GM19351 (cell line): ENCODE measurements around the gene XPR1.
"Not testable (repeated sequence)": the region's sequence is repeated elsewhere in the genome, so short reads cannot be mapped to it uniquely, and the experiment has no call there.

Experiments used
- ATAC-seq: cut with Tn5 transposase; IDR thresholded peaks from one replicate; pipeline ENCODE4 v1.9.1; 2021; ENCODE audit warnings: mild to moderate bottlenecking, moderate library complexity; ENCODE audit not compliant: unreplicated experiment

The XPR1 gene

DNA sequence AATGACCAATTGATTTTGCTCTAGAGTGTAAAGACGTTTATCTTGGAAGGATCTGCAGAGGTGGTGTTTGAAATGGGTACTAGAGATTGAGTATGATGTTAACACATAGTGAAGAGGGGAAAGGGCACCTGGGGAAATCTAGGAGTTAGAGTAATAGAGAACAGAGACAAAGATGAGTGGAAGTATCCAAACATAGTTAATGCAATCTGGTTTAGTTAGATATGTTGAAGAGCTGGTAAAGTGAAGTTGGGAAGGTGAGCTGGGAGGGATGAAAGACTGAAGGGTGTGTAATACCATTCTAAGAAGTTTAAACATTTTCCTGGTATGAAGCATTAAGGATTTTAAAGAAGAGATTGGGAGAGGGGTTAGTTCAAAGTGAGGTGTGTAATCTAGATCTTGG lies 11.0 kb downstream of the XPR1 start:
- no peak for ATAC-seq

DNA sequence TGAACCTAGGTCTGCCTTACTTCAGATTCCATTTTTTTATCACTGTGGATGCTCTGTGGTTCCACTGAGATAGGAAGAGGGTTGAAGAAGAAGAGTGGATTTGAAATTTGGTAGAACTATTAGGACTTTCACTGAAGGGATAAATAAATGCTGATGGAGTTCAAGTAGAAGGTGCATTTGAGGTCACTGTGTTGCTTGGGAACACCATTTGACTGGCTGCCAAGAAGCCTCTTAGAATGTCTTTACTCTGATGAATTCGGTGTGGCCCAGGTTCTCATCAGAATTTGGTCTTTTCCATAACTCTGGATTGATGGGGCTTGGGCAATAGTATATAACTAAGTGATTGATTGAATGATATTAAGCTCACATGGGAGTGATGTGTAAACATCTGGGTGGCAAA lies 11.9 kb downstream of the XPR1 start:
- no peak for ATAC-seq

DNA sequence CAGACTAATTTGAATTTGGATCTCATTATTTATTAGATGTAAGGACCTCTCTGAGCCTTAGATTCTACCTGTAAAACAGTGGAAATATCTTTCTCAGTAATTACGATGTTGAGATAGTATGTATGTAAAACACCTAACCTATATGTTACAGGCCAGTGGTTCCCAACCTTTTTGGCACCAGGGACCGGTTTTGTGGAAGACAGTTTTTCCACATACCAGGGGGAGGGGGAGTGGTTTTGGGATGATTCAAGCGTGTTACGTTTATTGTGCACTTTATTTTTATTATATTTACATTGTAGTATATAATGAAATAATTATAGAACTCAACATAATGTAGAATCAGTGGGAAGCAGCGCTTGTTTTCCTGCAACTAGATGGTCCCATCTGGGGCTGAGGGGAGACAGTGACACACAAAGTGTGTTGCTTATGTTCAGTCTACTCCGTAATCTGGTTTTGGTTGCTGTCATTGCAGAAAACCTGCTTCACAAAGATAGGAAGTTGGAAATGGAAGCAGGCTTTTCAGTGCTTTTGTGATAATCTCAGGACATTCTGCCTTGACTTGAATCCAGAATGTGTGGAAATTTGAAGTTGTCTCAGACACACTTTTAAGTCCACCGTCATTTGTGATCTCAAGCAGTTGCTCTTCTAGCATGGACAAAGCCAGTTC lies 12.8 kb downstream of the XPR1 start:
- no peak for ATAC-seq

DNA sequence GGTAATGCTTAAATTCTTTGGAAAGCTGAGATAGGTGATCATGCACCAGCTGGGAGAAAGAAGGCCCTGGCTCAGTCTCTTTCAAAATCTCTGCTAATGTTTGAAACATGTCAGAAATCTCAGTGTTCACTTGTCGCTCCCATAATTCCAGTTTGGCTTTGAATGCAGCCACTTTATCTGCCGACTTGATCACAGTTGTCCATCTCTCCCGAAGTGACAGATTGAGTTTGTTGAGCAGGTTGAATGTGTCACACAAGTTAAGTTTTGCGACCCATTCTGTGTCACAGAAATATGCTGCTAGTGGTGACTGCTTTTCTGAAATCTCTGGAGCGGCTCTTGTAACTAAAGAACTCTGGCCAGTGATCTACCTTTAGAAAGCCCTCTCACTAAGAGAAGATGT lies 13.4 kb downstream of the XPR1 start:
- ATAC-seq = not testable (repeated sequence)

DNA sequence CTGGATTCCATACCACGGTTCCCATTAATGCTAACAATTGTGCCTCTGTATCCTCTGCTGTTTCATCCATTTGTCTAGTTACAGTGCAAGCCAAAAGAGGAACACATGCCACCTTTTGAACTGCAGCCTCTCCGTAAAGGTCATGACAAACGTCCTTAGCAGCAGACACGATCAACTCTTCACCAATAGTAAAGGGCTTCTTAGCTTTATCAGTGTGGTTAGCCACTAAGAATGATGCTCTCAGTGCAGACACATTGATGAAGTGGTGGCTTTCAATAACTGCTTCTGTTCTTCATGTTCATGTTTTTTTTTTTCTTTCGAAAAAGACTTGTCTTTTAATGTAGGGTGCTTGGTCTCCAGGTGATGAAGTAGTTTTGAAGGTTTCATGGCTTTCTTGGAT lies 14.3 kb downstream of the XPR1 start:
- no peak for ATAC-seq

DNA sequence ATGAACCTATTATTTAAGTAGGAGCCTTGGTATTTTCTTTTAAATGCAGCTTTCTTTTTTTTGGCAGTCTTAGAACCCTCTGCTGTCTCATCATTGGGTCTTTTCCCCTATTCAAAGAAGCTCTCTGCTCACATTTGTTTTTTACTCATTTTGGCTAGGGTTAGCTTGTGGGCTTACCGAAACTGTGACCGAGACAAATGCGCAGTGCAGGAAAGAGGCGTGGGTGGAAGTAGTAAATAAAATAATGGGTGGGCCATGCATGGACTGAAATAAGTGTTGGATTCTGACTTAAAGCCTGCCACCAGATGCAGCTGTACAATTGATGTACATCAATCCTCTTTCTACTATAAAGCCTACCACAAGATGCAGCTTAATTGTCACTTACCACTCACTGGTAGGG lies 14.7 kb downstream of the XPR1 start:
- ATAC-seq = no peak

DNA sequence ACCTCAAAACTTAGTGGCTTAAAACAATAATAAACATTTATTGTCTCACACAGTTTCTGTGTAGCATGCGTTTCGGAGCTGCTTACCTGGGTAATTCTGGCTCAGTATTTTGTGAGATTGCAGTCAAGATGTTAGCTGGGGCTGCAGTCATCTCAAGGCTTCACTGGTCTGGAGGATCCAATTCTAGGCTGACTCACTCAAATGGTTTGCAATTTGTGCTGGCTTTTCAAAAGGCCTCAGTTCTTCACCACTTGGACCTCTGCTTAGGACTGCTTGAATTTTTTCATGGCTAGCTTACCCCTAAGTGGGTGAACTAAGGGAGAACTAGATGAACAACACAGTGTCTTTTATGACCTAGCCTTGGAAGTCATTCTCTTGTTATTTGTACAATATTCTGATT lies 21.0 kb downstream of the XPR1 start:
- no peak for ATAC-seq

DNA sequence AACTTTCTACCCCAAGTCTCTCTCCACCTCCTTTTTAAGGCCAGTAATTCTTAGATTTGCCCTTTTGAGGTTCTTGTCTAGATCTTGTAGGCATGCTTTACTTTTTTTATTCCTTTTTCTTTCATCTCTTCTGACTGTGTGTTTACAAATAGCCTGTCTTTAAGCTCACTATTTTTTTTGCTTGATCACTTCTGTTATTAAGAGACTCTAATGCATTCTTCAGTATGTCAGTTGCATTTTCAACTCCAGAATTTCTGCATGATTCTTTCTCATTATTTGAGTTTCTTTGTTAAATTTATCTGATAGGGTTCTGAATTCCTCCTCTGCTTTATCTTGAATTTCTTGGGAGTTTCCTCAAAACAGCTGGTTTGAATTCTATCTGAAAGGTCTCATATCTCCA lies 30.9 kb downstream of the XPR1 start:
- no peak for ATAC-seq

DNA sequence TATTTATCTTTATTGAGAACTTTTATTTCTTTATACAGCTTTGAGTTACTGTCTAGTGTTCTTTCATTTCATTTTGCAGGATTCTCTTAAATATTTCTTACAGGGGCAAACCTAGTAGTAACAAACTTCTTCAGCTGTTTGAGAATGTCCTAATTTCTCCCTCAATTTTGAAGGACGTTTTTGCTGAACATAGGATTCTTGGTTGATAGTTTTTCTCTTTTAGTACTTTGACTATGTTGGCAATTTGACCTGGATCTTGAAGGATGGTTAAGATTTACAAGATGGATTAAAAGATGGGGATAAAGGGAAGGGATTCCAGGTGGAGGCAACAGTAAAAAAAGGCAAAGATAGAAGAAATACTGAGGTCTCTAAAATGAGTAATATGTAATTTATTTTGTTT lies 38.9 kb downstream of the XPR1 start:
- ATAC-seq = no peak

DNA sequence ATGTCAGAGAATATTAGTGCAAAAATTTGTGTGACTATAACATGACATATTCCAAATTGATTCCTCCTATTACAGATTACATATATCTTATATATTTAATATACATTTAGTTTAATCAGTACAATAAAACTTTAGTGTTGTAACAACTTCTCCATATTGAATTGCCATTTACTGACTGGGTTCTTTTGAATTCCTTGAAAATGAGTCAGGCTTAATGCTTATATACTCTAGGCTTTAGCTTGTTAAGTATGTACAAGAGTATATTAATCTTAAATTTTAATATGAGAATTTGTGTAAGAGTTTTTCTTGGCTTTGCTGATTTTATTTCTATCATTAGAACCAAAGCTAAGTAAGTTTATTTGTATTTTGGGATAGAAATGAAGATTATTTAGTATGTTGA lies 40.3 kb downstream of the XPR1 start:
- ATAC-seq = no peak

DNA sequence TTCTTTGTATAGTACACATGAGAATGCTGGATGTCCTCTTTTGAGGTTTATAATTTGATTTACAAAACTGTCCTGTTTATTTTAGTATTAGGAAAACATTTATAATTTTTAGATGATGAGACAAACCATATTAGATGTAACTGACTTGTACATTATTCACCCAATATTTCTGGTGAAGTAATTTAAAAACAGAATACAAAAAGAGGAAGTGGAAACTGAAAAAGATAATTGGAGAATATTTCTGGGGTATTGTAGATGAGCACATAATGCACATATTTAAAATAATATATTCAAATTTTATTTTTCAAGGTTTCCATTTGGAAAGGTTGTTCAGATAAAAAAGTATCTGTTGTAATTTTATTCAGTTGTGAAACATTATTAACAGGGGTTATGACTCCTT lies 40.7 kb downstream of the XPR1 start:
- no peak for ATAC-seq

DNA sequence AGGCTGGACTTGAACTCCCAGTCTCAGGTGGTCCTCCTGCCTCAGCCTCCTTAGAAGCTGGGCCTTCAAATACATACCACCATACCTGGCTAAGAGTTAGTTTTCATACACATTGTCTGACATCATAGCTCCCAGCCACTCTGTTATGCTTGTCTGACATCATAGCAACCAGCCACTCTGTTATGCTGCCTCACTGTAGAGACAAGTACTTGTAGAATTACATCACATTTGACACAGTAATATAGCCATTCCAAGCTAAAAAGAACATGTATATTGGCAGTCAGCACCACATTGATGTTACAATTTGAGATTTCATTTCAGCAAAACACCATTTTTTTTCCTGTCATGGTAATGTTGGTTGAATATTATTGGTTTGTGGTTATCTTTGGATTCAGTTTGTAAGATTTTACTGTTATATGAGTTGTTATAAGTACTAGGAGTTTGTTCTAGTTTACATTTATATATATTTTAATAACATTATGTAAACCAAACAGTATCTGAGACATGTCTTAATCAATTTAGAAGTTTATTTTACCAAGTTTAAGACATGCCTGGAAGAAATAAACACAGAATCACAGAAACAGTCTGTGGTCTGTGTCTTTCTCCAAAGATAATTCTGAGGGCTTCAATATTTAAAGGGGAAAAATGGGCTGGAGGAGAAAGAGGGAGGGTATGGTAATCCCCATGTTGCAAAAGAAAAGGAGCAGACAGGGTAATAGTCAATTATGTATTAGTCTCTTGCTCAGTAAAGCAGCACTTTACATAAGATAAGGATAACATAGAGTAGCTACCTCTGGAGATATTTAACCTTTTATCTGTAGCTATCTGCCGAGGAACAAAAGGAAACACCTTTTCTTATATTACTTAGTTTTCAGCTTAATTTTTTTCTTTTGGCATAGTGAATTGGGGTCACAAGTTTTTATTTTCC lies 43.0 kb downstream of the XPR1 start:
- no peak for ATAC-seq

DNA sequence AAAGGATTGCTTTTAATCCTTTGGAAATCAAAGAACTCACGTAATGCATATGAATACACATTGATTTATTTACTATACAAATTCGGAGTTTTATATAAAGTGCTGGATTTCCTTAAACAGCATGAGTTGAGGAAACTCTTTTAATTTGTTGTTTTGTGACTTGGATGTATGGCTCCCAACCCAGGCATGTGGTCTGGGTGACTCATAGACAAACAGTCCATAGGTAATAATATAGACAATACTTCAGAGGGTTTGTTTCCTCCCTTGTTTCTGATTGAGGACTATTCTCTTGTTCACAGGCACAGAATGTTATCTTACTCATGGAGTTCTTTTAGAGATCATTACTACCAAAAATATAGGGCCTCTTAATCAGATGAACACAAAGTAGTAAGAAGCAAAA lies 43.8 kb downstream of the XPR1 start:
- ATAC-seq = no peak

DNA sequence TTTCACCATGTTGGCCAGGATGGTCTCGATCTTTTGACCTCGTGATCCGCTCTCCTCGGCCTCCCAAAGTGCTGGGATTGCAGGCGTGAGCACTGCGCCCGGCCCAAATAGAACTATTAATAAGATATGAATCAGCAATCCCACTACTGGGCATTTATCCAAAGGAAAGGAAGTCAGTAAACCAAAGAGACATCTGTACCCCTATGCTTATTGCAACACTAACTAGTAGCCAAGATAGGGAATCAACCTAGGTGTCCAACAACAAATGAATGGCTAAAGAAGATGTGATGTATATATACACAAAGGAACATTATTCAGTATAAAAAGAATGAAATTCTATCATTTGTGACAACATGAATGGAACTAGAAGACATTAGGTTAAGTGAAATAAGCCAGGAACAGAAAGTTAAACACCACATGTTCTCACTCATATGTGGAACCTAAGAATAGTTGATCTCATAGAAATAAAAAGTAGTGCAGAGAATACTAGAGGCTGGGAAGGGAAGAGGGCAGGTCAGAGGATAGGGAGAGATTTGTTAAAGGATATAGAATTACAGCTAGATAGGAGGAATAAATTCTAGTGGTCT lies 48.8 kb downstream of the XPR1 start:
- ATAC-seq = no peak

DNA sequence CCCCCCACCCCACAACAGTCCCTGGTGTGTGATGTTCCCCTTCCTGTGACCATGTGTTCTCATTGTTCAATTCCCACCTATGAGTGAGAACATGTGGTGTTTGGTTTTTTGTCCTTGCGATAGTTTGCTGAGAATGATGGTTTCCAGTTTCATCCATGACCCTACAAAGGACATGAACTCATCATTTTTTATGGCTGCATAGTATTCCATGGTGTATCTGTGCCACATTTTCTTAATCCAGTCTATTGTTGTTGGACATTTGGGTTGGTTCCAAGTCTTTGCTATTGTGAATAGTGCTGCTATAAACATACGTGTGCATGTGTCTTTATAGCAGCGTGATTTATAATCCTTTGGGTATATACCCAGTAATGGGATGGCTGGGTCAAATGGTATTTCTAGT lies 51.3 kb downstream of the XPR1 start:
- ATAC-seq = not testable (repeated sequence)

DNA sequence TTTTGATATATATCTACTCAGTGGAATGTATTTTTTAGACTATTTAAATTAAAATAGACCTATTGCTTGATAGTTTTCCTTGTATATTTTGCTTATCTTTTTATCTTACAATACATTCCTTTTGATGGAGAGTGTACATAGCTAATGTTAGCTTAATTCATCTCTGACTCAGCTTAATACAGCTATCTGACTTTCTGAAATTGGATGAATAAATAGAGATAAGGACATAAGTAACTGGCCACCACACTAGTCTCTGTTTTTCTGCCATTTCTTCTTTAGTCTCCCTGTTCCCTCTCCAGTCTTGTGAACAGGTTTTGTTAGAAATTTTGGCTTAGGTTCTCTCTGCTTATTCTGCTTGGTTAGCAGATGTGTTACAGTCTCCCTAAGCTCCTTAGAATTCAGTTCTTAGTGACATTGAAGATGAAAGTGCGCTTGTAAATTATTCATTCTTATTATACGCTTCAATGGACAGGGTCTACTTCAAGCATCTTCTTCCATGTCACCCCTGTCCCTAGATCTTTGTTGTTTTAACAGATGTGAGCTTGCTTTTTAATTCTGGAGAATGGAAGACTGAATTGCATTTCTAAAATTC lies 59.6 kb downstream of the XPR1 start:
- no peak for ATAC-seq

DNA sequence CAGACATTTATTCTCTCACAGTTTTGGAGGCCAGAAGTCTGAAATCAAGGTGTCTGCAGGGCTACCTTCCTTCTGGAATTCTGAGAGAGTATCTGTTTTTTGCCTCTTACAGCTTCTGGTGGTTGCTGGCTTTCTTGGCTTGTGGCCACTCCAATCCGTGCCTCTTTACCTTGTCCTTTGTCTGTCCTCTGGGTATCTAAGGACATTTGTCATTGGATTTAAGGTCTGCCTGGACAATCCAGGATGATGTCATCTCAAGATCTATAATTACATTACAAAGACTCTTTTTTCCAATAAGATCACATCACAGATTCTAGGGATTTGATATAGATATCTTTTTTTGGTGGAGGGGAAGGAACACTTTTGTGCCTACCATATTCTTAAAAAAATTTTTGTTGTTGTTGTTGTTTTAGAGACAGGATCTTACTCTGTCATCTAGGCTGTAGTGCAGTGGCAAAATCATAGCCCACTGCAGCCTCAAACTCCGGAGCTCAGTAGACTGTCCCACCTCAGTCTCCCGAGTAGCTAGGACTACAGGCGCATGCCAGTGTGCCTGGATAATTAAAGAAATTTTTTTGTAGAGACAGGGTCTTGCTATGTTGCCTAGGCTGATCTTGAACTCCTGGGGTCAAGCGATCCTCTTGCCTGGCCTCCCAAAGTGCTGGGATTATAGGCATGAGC lies 61.9 kb downstream of the XPR1 start:
- no peak for ATAC-seq

DNA sequence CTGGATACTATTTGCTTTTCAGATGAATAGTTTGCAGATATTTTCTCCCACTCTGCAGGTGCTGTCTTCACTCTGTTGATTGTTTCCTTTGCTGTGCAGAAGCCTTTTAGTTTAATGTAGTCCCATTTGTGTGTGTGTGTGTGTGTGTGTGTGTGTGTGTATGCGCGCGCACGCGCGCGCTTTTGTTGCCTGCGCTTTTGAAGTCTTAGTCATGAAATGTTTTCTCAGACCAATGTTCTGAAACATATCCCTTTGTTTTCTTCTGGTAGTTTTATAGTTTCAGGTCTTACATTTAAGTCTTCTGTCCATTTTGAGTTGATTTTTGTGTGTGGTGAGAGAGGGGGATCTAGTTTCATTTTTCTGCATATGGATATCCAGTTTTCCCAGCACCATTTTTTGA lies 63.5 kb downstream of the XPR1 start:
- no peak for ATAC-seq

DNA sequence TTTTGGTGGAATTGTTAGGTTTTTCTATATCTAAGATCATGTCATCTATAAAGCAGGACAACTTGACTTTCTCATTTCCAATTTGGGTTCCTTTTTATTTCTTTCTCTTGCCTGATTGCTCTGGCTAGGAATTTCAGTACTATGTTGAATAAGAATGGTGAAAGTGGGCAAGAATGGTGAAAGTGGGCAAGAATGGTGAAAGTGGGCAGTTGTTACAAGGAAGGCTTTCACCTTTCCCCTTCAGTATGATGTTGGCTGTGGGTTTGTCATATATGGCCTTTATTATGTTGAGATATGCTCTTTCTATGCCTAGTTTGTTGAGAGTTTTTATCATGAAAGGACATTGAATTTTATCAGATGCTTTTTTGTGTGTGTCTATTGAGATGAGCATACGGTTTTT lies 64.5 kb downstream of the XPR1 start:
- ATAC-seq = no peak

DNA sequence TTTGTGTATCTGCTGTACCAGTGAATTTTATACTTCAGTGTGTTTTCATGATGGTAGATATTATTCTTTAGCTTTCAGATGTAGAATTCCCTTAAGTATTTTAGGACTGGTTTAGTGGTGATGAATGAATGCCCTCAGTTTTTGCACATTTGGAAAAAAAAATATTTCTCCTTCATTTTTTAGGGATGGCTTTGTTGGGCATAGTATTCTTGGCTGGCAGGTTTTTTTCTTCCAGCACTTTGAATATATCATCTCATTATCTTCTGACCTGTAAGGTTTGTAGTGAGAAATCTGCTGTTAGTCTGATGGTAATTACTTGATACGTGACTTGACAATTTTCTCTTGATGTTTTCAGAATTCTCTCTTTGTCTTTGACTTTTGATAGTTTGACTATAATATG lies 66.8 kb downstream of the XPR1 start:
- no peak for ATAC-seq

DNA sequence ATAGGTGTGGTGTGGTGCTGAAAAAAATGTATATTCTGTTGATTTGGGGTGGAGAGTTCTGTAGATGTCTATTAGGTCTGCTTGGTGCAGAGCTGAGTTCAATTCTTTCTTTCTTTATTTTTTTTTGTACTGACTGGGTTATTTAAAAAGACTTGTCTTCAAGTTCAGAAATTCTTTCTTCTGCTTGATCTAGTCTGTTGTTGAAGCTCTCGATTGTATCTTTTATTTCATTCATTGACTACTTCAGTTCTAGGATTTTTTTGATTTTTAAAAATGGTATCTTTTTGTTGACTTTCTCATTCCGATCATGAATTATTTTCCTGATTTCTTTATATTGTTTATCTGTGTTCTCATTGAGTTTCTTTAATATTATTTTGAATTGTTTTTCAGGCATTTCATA lies 70.6 kb downstream of the XPR1 start:
- ATAC-seq = not testable (repeated sequence)
